ENCODE measurements around the gene ESRP2. TPM values are rescaled to one million over a fixed set of nuclear protein-coding genes. Genes with fewer than 3 reads are reported as not detected.
A peak's percentile ranks its signal among the peaks of the same experiment; 100 is the strongest.

The ESRP2 gene
- polyA plus RNA-seq, 2 donors: 80.5 to 90.5 TPM

DNA sequence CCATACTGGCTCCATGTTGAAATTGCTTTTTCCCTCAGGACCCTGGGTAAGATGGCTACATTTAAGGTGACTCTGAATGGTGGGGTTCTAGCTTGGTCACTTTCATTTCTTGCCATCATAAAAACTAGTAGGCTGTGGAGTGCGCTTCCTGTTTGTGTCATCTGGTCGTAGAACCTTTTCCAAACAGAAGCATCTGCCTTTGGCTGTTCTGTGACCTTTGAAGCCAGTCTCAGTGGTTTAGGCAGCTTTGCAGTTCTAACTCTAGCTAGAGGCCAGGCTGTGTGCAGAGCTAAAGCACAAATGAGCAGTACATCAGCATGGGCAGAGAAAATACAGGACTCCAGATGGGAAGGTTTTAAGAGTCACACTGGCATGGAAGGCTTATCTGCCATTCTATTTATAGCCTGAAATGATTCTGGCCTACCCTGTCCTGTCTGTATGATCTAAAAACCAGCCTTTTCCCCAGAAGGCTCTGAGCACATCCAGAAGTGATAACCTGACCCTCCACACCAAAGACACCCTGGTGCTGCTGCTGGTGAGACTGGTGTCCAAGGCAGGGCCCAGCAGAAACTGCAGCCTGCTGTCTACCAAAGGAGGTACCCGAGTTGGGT is 8.6 kb downstream of the ESRP2 start:
- H3K27ac ChIP-seq (ENCODE audit: low read depth in 2 of 2, low read length in 1 of 2): peak overlapping the region in 1 of 2 donors; percentile 54
- H3K9me3 ChIP-seq (ENCODE audit: control insufficient read depth in 2 of 2, insufficient read depth in 1 of 2, low read depth in 1 of 2, low read length in 1 of 2): no peaks in the 10 kb centered on the region
- no peaks in the 10 kb centered on the region for H3K4me1 ChIP-seq (ENCODE audit: control insufficient read depth in 2 of 2, insufficient read depth in 2 of 2, low read length in 1 of 2)
- no peak overlapping the region for H3K4me3 ChIP-seq (ENCODE audit: low read depth in 1 of 2, low read length in 2 of 2)
- H3K27me3 ChIP-seq (ENCODE audit: control insufficient read depth in 1 of 2, insufficient read depth in 2 of 2, low read length in 2 of 2): no peaks in the 10 kb centered on the region
- 54 to 63% methylated on average over 3 of the region's 3 CpGs for WGBS, 2 donors
- H3K36me3 ChIP-seq (ENCODE audit: control insufficient read depth in 2 of 2, insufficient read depth in 2 of 2, low read length in 1 of 2): peaks cover 10 to 30% of the 10 kb centered on the region in 2 donors

- Histone ChIP-seq H3K4me1 (ENCODE audit: control insufficient read depth in 2 of 2, insufficient read depth in 2 of 2, low read length in 1 of 2) (no peaks in the 10 kb centered on the region), H3K9me3 (ENCODE audit: control insufficient read depth in 2 of 2, insufficient read depth in 1 of 2, low read depth in 1 of 2, low read length in 1 of 2) (no peaks in the 10 kb centered on the region), H3K4me3 (ENCODE audit: low read depth in 1 of 2, low read length in 2 of 2) (no peak overlapping the region), H3K36me3 (ENCODE audit: control insufficient read depth in 2 of 2, insufficient read depth in 2 of 2, low read length in 1 of 2) (peaks cover 7 to 19% of the 10 kb centered on the region in 2 donors), H3K27me3 (ENCODE audit: control insufficient read depth in 1 of 2, insufficient read depth in 2 of 2, low read length in 2 of 2) (no peaks in the 10 kb centered on the region), H3K27ac (ENCODE audit: low read depth in 2 of 2, low read length in 1 of 2) (no peak overlapping the region)
- 76 to 82% methylated on average over 4 of the region's 4 CpGs for WGBS, 2 donors
Observed at GRCh38 chr16:68226116-68226515, 9.8 kb downstream of the ESRP2 start.

DNA sequence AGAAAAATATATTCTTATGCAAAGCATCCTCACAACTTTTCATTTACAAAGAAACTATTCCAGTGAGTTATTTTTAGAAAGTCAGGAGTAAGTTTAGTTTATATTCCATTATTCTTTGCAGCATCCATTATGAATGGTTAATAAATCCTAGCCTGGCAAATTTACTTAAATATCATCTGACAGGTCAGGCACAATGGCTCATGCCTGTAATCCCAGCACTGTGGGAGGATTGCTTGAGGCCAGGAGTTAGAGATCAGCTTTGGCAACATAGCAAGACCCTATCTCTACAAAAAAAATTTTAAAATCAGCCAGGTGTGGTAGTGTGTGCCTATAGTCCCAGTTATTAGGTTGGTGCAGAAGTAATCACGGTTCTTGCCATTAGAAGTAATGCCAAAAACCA is 12.9 kb downstream of the ESRP2 start:
- H3K36me3 ChIP-seq (ENCODE audit: control insufficient read depth in 2 of 2, insufficient read depth in 2 of 2, low read length in 1 of 2): peaks cover 2 to 7% of the 10 kb centered on the region in 2 donors
- 66 to 79% methylated on average over 1 of the region's 1 CpG for WGBS, 2 donors
- H3K27ac ChIP-seq (ENCODE audit: low read depth in 2 of 2, low read length in 1 of 2): no peak overlapping the region
- no peaks in the 10 kb centered on the region for H3K9me3 ChIP-seq (ENCODE audit: control insufficient read depth in 2 of 2, insufficient read depth in 1 of 2, low read depth in 1 of 2, low read length in 1 of 2)
- no peaks in the 10 kb centered on the region for H3K4me1 ChIP-seq (ENCODE audit: control insufficient read depth in 2 of 2, insufficient read depth in 2 of 2, low read length in 1 of 2)
- no peaks in the 10 kb centered on the region for H3K27me3 ChIP-seq (ENCODE audit: control insufficient read depth in 1 of 2, insufficient read depth in 2 of 2, low read length in 2 of 2)
- H3K4me3 ChIP-seq (ENCODE audit: low read depth in 1 of 2, low read length in 2 of 2): no peak overlapping the region

DNA sequence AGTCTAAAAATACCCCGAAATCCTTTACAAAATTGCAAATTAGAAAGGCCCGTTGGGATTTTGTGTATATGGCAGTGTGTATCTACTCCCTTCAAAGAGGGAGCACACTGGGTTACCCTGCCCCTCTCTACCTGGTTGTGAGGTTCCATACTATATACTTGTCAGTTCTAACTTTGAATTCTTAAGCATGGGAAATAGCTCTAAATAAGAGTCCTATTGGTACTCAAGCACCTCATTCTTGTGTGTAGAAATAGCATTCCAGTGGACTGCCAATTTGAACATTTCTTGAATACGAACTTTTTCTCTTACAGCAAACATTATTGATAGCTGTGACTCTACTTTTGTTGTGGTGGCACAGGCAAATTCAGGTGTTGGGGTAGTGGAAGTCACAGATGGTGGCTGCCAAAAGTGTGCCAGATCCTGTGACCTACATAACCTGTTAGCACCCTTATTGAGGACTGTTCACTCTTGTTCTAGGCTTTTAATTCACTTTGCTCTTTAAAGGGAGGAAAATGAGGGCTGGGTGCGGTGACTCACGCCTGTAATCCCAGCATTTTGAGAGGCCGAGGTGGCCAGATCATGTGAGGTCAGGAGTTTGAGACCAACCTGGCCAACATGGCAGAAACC is 16.1 kb downstream of the ESRP2 start:
- H3K4me1 ChIP-seq (ENCODE audit: control insufficient read depth in 2 of 2, insufficient read depth in 2 of 2, low read length in 1 of 2): peaks cover 0 to 2% of the 10 kb centered on the region in 2 donors
- no peaks in the 10 kb centered on the region for H3K27me3 ChIP-seq (ENCODE audit: control insufficient read depth in 1 of 2, insufficient read depth in 2 of 2, low read length in 2 of 2)
- H3K4me3 ChIP-seq (ENCODE audit: low read depth in 1 of 2, low read length in 2 of 2): no peak overlapping the region
- H3K27ac ChIP-seq (ENCODE audit: low read depth in 2 of 2, low read length in 1 of 2): no peak overlapping the region
- no peaks in the 10 kb centered on the region for H3K9me3 ChIP-seq (ENCODE audit: control insufficient read depth in 2 of 2, insufficient read depth in 1 of 2, low read depth in 1 of 2, low read length in 1 of 2)
- no peaks in the 10 kb centered on the region for H3K36me3 ChIP-seq (ENCODE audit: control insufficient read depth in 2 of 2, insufficient read depth in 2 of 2, low read length in 1 of 2)
- WGBS, 2 donors: 87% methylated on average over 6 of the region's 6 CpGs

DNA sequence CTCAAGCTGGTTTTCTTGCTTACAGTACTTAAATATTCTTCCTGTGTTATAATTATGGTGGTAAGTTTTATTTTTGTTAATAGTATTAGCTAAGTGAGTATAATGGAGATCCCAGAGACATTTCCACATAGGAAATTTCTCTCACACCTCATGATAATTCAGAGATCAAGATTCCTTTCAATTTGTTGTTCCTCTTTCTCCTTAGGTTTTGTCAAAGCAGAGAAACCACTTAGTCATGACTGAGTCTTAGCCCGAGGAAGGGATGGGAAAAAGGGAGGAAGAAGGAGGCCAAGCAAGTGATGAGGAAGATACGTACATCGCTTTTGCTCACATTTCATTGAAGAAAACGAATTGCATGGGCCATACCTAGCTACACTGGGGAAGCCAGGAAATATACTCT is 18.4 kb downstream of the ESRP2 start:
- Histone ChIP-seq H3K27me3 (ENCODE audit: control insufficient read depth in 1 of 2, insufficient read depth in 2 of 2, low read length in 2 of 2) (no peaks in the 10 kb centered on the region), H3K4me1 (ENCODE audit: control insufficient read depth in 2 of 2, insufficient read depth in 2 of 2, low read length in 1 of 2) (peaks cover 0 to 2% of the 10 kb centered on the region in 2 donors), H3K27ac (ENCODE audit: low read depth in 2 of 2, low read length in 1 of 2) (no peak overlapping the region), H3K36me3 (ENCODE audit: control insufficient read depth in 2 of 2, insufficient read depth in 2 of 2, low read length in 1 of 2) (no peaks in the 10 kb centered on the region), H3K9me3 (ENCODE audit: control insufficient read depth in 2 of 2, insufficient read depth in 1 of 2, low read depth in 1 of 2, low read length in 1 of 2) (no peaks in the 10 kb centered on the region), H3K4me3 (ENCODE audit: low read depth in 1 of 2, low read length in 2 of 2) (no peak overlapping the region)
- 88 to 89% methylated on average over 4 of the region's 4 CpGs for WGBS, 2 donors

DNA sequence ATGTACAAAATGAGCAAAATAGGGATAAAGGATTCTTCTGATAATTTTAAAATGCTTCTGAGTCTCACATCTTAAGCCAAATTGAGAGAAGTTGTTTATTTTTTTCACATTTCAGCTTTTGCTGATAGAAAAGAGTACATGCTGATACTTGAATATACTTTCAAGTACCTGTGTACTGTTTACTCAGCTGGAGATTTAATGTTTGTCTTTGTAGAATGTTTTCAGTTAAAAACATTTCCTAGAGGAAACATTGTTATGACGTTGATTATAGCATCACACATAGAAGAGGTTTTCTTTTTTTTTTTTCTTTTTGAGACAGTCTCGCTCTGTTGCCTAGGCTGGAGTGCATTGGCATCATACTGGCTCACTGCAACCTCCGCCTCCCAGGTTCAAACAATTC is 19.7 kb downstream of the ESRP2 start:
- Histone ChIP-seq H3K4me3 (ENCODE audit: low read depth in 1 of 2, low read length in 2 of 2) (no peak overlapping the region), H3K4me1 (ENCODE audit: control insufficient read depth in 2 of 2, insufficient read depth in 2 of 2, low read length in 1 of 2) (peaks cover 0 to 2% of the 10 kb centered on the region in 2 donors), H3K27me3 (ENCODE audit: control insufficient read depth in 1 of 2, insufficient read depth in 2 of 2, low read length in 2 of 2) (no peaks in the 10 kb centered on the region), H3K36me3 (ENCODE audit: control insufficient read depth in 2 of 2, insufficient read depth in 2 of 2, low read length in 1 of 2) (no peaks in the 10 kb centered on the region), H3K9me3 (ENCODE audit: control insufficient read depth in 2 of 2, insufficient read depth in 1 of 2, low read depth in 1 of 2, low read length in 1 of 2) (no peaks in the 10 kb centered on the region), H3K27ac (ENCODE audit: low read depth in 2 of 2, low read length in 1 of 2) (no peak overlapping the region)
- WGBS, 2 donors: 84 to 85% methylated on average over 3 of the region's 3 CpGs

GRCh38 chr16:68215302-68215701 is 20.6 kb downstream of the ESRP2 start:
- Histone ChIP-seq H3K36me3 (ENCODE audit: control insufficient read depth in 2 of 2, insufficient read depth in 2 of 2, low read length in 1 of 2) (no peaks in the 10 kb centered on the region), H3K4me3 (ENCODE audit: low read depth in 1 of 2, low read length in 2 of 2) (no peak overlapping the region), H3K27me3 (ENCODE audit: control insufficient read depth in 1 of 2, insufficient read depth in 2 of 2, low read length in 2 of 2) (no peaks in the 10 kb centered on the region), H3K4me1 (ENCODE audit: control insufficient read depth in 2 of 2, insufficient read depth in 2 of 2, low read length in 1 of 2) (peaks cover 0 to 2% of the 10 kb centered on the region in 2 donors), H3K27ac (ENCODE audit: low read depth in 2 of 2, low read length in 1 of 2) (no peak overlapping the region), H3K9me3 (ENCODE audit: control insufficient read depth in 2 of 2, insufficient read depth in 1 of 2, low read depth in 1 of 2, low read length in 1 of 2) (no peaks in the 10 kb centered on the region)
- 75 to 84% methylated on average over 1 of the region's 1 CpG for WGBS, 2 donors

DNA sequence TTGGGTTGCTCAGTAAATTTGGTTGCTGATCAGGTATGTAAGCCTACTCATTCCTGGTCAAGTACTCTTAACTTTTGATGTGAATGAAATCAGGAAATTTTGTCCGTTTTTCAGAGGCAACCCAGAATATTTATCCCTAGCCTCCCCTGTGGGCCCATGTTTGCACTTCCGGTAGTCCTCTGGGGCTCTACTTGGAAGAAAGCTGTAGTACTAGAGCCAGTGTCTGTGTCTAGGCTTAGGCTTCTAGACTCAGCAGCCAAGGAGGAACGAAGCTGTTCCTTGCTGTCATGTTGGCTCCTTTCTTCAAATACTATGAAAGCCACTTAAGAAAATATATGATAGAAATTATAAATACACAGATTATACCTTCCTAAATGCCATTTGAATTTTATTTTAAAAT is 21.2 kb downstream of the ESRP2 start:
- H3K4me3 ChIP-seq (ENCODE audit: low read depth in 1 of 2, low read length in 2 of 2): no peak overlapping the region
- no peaks in the 10 kb centered on the region for H3K36me3 ChIP-seq (ENCODE audit: control insufficient read depth in 2 of 2, insufficient read depth in 2 of 2, low read length in 1 of 2)
- no peaks in the 10 kb centered on the region for H3K27me3 ChIP-seq (ENCODE audit: control insufficient read depth in 1 of 2, insufficient read depth in 2 of 2, low read length in 2 of 2)
- no peaks in the 10 kb centered on the region for H3K9me3 ChIP-seq (ENCODE audit: control insufficient read depth in 2 of 2, insufficient read depth in 1 of 2, low read depth in 1 of 2, low read length in 1 of 2)
- H3K4me1 ChIP-seq (ENCODE audit: control insufficient read depth in 2 of 2, insufficient read depth in 2 of 2, low read length in 1 of 2): peaks cover 0 to 2% of the 10 kb centered on the region in 2 donors
- H3K27ac ChIP-seq (ENCODE audit: low read depth in 2 of 2, low read length in 1 of 2): no peak overlapping the region
- 78 to 81% methylated on average over 3 of the region's 3 CpGs for WGBS, 2 donors

DNA sequence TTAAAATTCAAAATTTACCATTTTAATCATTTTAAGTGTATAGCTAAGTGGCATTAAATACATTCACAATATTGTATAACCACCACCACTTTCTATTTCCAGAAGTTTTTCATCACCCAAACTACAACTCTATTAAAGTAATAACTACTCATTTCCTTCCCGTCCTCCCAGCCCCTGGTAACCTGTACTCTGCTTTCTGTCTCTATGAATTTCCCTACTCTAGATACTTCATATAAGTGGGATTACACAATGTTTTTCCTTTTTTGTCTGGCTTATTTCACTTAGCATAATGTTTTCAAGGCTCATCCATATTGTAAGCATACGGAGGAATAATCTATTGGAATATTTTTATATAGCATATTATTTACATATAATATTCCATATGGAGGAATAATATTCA is 29.7 kb downstream of the ESRP2 start:
- WGBS, 2 donors: 85 to 91% methylated on average over 2 of the region's 2 CpGs
- H3K4me1 ChIP-seq (ENCODE audit: control insufficient read depth in 2 of 2, insufficient read depth in 2 of 2, low read length in 1 of 2): no peaks in the 10 kb centered on the region
- H3K27me3 ChIP-seq (ENCODE audit: control insufficient read depth in 1 of 2, insufficient read depth in 2 of 2, low read length in 2 of 2): no peaks in the 10 kb centered on the region
- no peak overlapping the region for H3K27ac ChIP-seq (ENCODE audit: low read depth in 2 of 2, low read length in 1 of 2)
- peaks cover 0 to 6% of the 10 kb centered on the region in 2 donors for H3K36me3 ChIP-seq (ENCODE audit: control insufficient read depth in 2 of 2, insufficient read depth in 2 of 2, low read length in 1 of 2)
- no peaks in the 10 kb centered on the region for H3K9me3 ChIP-seq (ENCODE audit: control insufficient read depth in 2 of 2, insufficient read depth in 1 of 2, low read depth in 1 of 2, low read length in 1 of 2)
- H3K4me3 ChIP-seq (ENCODE audit: low read depth in 1 of 2, low read length in 2 of 2): no peak overlapping the region

DNA sequence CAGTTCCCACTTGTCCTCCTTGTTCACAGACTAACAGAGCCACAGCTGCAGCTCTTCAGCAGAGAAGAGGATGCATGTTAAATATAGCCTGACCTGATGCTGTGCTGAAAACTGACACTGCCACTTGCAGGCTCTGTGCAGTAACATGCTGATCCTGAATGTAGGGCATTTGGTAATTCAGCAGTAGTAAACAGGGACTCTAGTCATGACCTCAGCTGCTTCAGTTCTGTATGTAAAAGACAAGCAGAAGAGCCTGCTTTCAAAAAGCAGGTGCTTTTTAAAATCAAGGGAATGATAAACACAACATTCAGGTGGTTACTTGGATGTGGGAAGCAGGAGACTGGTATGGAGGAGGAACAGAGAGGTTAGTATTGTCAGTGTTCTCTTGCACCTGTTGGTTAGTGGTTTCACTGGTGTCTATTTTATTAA is 33.8 kb downstream of the ESRP2 start:
- no peaks in the 10 kb centered on the region for H3K4me1 ChIP-seq (ENCODE audit: control insufficient read depth in 2 of 2, insufficient read depth in 2 of 2, low read length in 1 of 2)
- H3K9me3 ChIP-seq (ENCODE audit: control insufficient read depth in 2 of 2, insufficient read depth in 1 of 2, low read depth in 1 of 2, low read length in 1 of 2): no peaks in the 10 kb centered on the region
- peaks cover 0 to 3% of the 10 kb centered on the region in 2 donors for H3K36me3 ChIP-seq (ENCODE audit: control insufficient read depth in 2 of 2, insufficient read depth in 2 of 2, low read length in 1 of 2)
- H3K4me3 ChIP-seq (ENCODE audit: low read depth in 1 of 2, low read length in 2 of 2): no peak overlapping the region
- no peak overlapping the region for H3K27ac ChIP-seq (ENCODE audit: low read depth in 2 of 2, low read length in 1 of 2)
- H3K27me3 ChIP-seq (ENCODE audit: control insufficient read depth in 1 of 2, insufficient read depth in 2 of 2, low read length in 2 of 2): no peaks in the 10 kb centered on the region

Measured in esophagus (tissue), 2 donors.